ENCODE results near the gene TRIM44.
"Not testable (repeated sequence)": the region's sequence is repeated elsewhere in the genome, so short reads cannot be mapped to it uniquely, and the experiment has no call there.

TRIM44 gene

GRCh38 chr11:35675901-35676610 lies 13.5 kb downstream of the TRIM44 start:
- DNase-seq, result no peak

- DNase-seq, result no peak
These were observed 14.0 kb downstream of the TRIM44 start for GRCh38 chr11:35676611-35676965.

GRCh38 chr11:35677904-35678303 lies 15.3 kb downstream of the TRIM44 start:
- no peak for DNase-seq

- DNase-seq, result no peak
These were observed 15.9 kb downstream of the TRIM44 start for GRCh38 chr11:35678471-35678870.

- no peak for DNase-seq
These were observed 16.4 kb downstream of the TRIM44 start for GRCh38 chr11:35678975-35679374.

GRCh38 chr11:35680506-35680905 lies 17.9 kb downstream of the TRIM44 start:
- DNase-seq, result no peak

- no peak for DNase-seq
These were observed 18.7 kb downstream of the TRIM44 start for GRCh38 chr11:35681163-35681767.

- DNase-seq, result no peak
These were observed 19.9 kb downstream of the TRIM44 start for GRCh38 chr11:35682230-35683173.

GRCh38 chr11:35683728-35684339 lies 21.3 kb downstream of the TRIM44 start:
- DNase-seq, result no peak

GRCh38 chr11:35688023-35688422 lies 25.4 kb downstream of the TRIM44 start:
- no peak for DNase-seq

- no peak for DNase-seq
These were observed 26.8 kb downstream of the TRIM44 start for GRCh38 chr11:35689081-35689996.

GRCh38 chr11:35702126-35702525 lies 39.6 kb downstream of the TRIM44 start:
- no peak for DNase-seq

- DNase-seq, result no peak
These were observed 46.8 kb downstream of the TRIM44 start for GRCh38 chr11:35709376-35709775.

GRCh38 chr11:35711173-35711910 lies 48.8 kb downstream of the TRIM44 start:
- DNase-seq, result no peak

- no peak for DNase-seq
These were observed 49.3 kb downstream of the TRIM44 start for GRCh38 chr11:35711924-35712323.

- no peak for DNase-seq
These were observed 50.0 kb downstream of the TRIM44 start for GRCh38 chr11:35712533-35712932.

GRCh38 chr11:35714882-35715627 lies 52.5 kb downstream of the TRIM44 start:
- DNase-seq, result no peak

- DNase-seq, result not testable (repeated sequence)
These were observed 53.1 kb downstream of the TRIM44 start for GRCh38 chr11:35715677-35716076.

GRCh38 chr11:35717043-35717442 lies 54.5 kb downstream of the TRIM44 start:
- DNase-seq, result no peak

- no peak for DNase-seq
These were observed 54.9 kb downstream of the TRIM44 start for GRCh38 chr11:35717520-35717919.

Data from CD4-positive, alpha-beta T cell treated with Interleukin-15 for 1 hour (primary cell).